ENCODE results near the gene C13orf46. TPM values are rescaled to one million over a fixed set of nuclear protein-coding genes. Genes with fewer than 3 reads are reported as not detected.

The C13orf46 gene
- total RNA-seq, 1 donor from 2014 or later = 0.16 TPM

DNA sequence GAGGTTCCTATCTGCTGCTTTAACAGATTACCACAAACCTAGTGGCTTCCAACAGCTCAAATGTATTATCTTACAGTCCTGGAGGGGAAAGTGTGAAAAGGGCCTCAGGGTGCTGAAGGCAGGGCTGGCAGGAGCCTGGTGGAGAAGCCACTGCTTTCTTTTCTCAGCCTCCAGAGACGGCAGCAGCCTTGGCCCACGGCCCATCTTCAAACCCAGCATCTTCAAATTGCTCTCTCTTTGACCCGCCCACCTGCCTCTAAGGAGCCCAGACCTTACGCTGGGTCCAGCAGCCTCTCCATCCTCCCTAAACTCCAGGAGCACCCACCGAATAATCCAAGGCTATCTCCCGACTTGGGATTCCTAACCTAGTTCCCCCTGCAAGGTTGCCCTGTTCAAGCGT, 35.6 kb downstream of the C13orf46 start:
- no peak for DNase-seq

DNA sequence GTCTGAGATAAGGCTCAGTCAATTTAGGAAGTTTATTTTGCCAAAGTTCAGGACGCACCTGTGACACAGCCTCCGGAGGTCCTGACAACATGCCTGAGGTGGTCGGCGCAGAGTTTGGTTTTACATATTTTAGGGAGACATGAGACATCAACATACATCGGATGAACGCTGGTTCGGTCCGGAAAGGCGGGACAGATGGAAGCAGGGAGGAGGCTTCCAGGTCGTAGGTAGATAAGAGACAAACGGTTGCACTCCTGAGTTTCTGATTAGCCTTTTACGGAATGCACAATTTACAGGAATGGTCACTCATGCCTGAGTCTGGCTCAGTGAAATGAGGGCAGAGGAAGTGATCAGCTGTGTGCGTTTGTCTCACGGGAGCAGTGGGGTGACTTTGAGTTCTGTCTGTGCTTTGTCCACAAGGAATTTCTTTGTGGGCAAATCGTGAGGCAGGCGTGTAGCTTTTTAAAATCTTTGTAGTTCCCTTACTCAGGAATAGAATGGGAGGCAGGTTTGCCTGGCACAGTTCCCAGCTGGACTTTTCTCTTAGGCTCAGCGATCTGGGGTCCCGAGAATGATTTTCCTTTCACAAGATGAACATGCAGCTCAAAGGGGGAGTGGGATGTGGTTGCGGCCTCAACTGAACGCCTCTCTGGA, 36.2 kb downstream of the C13orf46 start:
- no peak for DNase-seq

GRCh38 chr13:113937073-113937472, 36.8 kb downstream of the C13orf46 start:
- DNase-seq = no peak

GRCh38 chr13:113936166-113936965, 37.5 kb downstream of the C13orf46 start:
- no peak for DNase-seq

DNA sequence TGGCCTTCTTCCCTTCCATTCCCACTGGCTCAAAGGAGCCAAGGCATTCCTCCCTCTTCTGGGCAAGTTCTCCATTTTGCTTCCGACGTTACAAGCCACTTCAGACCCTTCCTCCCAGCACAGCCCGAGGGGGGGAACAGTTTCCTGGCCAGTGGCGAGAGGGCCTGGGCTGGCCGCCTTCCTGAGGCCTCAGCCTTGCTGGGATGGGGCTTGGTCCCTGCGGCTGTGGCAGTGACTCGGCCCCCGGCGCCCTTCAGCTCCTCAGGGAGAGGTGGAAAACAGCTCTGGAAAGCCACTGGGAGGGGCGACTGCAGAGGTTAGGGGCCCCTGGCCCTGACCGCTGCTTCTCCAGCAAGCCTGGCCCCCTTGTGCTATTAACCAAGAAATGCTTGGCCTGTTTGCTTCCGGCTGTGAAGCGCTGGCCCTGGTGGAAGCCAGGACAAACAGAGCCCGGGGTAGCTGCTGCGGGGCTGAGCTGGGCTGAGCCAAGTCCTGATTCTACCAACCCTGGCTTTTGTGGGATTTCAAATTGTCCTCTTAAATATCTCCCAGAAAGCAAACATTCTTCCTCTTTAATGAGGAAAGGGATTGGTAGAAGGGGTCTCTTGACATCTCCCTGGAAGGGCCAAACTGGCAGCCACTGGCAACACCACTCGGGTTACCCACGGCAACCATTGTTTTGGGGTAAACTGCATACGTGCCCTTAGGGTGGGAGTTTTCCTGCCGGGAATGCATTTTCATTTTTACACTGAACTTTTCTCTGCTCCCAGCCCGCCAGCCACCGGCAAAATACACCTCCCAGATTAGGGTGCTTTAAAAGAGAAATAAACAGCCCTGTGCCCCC, 38.7 kb downstream of the C13orf46 start:
- no peak for DNase-seq

DNA sequence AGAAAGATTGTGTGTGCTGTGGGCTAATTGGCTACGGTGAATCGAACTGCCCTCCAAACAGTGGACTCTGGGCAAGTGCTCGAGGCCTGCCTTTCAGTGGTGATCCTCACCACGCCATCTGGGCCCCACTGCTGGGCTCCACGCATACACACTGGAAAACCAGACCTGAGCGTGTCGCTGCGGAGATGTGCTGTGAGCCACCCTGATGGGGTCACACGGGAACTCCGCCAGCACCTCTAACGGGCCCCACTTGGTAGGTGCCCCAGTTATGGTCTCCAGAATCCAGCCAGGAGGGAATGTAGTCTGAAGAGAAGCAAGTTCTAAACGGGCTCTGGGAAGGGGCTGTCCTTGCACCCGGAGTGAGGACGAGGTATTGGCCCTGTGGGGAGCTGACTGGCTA, 39.3 kb downstream of the C13orf46 start:
- DNase-seq = no peak

DNA sequence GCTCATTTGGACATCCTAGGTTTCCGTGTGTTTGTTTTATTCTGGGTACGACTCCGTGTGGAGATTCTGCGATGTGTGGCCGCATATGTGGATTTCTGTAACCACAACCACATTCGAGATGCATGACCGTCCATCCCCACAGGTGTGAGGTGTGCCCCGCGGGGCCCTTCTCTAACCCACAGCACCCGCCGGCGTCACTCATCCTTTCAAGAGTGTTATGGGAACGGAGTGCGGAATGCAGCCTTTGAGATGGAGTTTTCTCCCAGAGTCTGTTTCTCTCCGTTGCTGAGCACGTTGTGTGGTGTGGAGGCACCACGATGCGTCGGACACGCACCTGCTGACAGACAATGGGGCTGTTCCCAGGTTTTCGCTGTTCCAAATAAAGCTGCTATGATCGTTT, 40.0 kb downstream of the C13orf46 start:
- DNase-seq = no peak

GRCh38 chr13:113931841-113932459, 41.9 kb downstream of the C13orf46 start:
- DNase-seq = no peak

DNA sequence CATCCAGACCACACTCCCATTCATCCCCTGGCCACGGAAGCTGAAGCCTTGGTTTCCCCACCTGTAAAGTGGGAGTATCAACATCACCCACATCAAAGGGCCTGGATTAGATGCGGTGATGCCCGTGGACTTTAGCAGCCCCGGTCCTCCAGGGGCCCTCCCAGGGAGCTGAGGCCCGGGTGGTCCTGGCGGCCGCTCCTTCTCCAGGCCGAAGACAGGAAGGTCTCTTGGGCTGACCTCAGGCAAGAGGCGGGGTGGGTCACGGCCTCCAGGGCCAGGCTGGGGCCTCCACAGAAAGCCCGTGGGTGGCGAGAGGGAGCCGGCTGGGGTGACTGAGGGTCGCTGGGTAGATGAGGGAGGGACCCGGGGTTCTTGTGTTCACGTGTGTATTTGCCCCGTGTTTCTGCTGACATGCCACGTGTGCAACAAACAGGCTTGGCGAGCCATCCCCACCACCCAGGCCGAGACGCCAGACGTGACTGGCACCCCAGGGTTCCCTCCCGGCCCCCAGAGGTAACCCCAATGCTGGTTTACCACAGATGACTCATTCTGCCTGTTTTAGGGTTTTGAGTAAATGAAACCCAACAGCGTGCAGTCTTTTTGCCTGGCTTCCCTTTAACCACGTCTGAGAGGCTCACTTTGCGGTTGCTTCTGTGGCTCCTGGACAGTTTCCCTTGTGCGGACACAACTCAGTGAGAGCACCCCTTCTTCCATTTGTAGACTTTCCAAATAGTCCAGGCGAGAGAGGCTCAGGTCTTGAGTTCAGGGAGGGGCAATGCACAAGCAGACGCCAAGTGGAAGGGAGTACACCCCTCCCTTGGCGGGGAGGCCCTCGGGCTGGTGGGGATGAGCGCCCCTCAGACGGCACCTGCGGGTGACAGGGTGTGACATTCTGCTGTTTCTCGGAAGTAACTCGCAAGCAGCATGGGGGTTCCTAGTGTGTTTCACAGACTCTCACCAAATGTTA, 42.9 kb downstream of the C13orf46 start:
- DNase-seq = no peak

GRCh38 chr13:113929628-113930615, 44.0 kb downstream of the C13orf46 start:
- no peak for DNase-seq

DNA sequence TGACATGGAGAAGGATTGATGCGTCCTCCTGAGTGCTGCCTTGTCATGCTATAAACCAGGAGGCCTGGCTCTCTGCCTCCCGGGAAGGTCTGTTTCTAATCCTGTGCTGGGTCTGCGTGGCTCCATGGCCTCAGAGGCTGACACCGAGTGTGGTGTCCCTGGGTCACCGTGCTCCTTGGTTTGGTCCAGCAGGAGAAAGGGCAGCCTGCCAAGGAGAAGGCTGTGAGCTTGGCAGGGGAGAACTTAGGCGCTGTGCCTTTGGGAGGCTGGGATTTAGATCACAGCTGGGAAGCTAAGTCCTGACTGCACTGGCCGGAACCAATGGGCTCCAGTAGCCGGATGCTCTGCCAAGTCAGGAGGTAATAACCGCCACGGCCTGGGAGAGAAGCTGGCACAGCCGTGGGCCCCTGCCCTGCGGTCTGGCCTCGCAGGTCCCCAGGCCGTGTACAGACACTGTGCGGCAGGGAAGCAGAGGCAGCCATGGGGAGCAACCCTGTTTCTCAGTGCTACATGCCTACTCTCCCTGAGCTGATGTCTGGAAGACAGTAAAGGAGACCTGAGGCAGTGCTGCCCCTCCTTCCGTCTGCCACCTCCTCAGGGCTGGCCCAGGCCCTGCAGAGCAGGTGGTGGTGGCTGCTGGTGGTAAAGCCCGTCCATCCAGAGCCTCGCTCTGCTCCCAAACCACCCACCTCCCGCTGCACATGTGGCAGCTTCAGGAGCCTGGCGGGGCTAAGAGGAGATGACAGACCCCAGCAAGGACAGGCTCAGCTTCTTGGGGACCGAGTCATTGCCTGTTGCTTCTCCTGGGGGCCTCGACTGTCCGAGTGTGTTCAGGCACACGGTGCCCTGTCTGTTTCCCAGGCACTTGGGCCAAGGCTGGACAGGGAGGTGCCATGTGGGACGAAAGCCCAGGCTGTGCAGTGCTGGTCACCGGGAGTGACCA, 44.9 kb downstream of the C13orf46 start:
- DNase-seq = no peak

- DNase-seq = no peak
Measured at GRCh38 chr13:113927661-113928581, 46.0 kb downstream of the C13orf46 start.

DNA sequence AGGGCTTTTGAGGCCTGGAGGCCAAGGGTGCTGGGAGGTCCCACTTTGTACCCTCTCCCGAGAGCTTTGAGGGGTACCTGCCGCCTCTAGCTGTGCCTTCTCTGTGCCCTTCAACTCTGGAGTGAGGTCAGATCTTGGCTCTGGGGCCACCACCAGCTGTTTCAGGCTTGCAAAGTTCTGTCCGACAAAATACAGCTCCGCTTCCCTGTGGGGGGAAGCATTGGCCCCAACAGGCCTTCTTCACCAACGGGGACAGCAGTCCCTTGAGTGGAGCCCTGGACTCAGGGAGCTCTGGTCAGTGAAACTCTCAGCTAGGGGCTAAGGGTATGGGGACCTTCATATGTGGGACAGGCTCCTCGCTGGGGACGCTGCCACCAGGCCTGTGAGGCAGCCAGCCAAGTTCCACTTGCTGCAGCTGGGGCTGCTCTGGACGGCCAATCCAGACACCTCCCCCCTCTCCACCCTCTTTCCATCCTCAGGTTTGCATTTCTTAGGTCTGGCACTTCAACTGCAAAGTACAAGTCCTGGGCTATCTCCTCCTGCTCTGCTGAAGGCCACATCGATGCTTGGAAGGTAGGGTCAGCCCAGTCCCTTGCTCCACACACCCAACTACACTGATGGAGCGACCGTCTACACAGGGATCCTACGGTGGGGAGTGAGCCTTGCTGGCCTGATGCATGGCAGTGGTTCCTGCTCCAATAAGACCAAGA, 46.8 kb downstream of the C13orf46 start:
- no peak for DNase-seq

GRCh38 chr13:113926301-113926761, 47.5 kb downstream of the C13orf46 start:
- no peak for DNase-seq

GRCh38 chr13:113924184-113924901, 49.5 kb downstream of the C13orf46 start:
- no peak for DNase-seq

DNA sequence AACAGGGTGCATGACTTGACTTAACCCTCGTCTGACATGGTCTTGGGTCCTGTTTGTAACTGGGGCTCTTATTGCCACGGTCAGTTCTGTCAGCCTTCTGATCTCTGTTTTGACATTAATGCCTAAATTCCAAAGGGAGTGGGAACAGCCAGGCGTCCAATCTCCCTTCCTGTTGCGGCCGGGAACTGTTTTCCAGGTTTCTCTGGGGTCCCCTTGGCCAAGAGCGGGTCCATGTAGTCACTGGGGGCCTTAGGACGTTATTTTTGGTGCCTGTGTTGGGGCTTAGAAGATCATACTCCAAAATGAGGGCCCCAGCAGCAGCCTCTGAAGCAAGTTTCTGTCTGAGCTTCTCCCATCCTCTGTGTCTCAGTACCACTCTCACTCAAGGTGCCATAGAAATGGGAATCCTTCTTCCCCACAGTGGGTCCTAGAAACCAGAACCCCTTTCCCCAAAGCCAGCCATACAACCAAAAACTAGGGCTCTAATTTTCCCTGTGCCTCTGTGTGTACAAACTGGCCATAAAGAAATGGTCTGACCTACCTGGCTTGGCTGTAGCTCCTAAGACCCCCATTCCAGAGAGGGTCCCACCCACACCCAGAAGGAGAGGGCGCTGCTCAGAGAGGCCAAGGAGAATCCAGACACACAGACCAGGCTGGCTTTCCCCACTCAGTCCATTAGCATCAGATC, 50.4 kb downstream of the C13orf46 start:
- DNase-seq = no peak

Data from occipital lobe (tissue), 2 donors.